ENCODE results near the gene CHST4. TPM values are rescaled to one million over a fixed set of nuclear protein-coding genes. Genes with fewer than 3 reads are reported as not detected.

The CHST4 gene
- total and polyA plus RNA-seq, 9 of the 15 experiments (the other 6 are each of a cell fraction or from before 2014, with no cell fraction given) = 0.07 TPM; not detected in 8

DNA sequence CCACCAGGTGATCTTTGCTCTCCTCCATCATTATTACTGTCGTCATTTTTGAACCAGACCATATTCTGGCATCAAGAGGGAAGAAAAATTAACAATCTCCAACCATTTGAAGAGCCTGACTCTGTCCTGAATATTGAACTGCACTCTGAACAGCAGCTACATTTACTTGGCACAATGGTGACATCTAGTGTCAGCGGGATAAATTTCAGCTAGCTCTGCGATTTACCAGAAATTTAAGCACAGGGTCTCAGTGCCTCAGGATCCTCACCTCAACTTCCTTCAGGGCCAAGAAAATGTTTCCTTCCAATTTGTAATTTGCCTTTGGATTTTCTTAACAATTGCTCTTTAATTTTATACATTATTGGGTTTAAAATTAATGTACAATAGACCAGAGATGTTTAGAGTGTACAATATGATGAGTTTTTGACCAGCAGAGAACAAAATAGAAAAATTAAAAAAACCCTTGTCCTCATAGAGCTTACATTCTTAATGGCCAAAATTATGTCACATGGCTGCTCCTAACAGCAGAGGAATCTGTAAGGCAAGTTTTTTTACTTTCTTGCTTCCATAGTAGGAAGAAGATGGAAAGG, 26.4 kb upstream of the CHST4 start (continued):
- TF ChIP-seq ZNF668 (CRISPR knock-in tag; IDR thresholded peaks at IDR 0.05) (no peak), ZZZ3 (IDR thresholded peaks at IDR 0.05) (no peak), RBBP5 (IDR thresholded peaks at IDR 0.05; ENCODE audit: borderline replicate concordance, insufficient read depth, low read length, poor library complexity, severe bottlenecking) (no peak), TOE1 (IDR thresholded peaks at IDR 0.05; ENCODE audit: borderline replicate concordance) (no peak), TOE1 (CRISPR knock-in tag; IDR thresholded peaks at IDR 0.05; ENCODE audit: borderline replicate concordance, low read depth) (no peak), RBM14 (IDR thresholded peaks at IDR 0.05; ENCODE audit: borderline replicate concordance, insufficient read depth, low read depth, low read length) (no peak), POLR2AphosphoS2 (IDR thresholded peaks at IDR 0.05; ENCODE audit: low read length) (no peak)
- TF ChIP-seq, protein P1, sequence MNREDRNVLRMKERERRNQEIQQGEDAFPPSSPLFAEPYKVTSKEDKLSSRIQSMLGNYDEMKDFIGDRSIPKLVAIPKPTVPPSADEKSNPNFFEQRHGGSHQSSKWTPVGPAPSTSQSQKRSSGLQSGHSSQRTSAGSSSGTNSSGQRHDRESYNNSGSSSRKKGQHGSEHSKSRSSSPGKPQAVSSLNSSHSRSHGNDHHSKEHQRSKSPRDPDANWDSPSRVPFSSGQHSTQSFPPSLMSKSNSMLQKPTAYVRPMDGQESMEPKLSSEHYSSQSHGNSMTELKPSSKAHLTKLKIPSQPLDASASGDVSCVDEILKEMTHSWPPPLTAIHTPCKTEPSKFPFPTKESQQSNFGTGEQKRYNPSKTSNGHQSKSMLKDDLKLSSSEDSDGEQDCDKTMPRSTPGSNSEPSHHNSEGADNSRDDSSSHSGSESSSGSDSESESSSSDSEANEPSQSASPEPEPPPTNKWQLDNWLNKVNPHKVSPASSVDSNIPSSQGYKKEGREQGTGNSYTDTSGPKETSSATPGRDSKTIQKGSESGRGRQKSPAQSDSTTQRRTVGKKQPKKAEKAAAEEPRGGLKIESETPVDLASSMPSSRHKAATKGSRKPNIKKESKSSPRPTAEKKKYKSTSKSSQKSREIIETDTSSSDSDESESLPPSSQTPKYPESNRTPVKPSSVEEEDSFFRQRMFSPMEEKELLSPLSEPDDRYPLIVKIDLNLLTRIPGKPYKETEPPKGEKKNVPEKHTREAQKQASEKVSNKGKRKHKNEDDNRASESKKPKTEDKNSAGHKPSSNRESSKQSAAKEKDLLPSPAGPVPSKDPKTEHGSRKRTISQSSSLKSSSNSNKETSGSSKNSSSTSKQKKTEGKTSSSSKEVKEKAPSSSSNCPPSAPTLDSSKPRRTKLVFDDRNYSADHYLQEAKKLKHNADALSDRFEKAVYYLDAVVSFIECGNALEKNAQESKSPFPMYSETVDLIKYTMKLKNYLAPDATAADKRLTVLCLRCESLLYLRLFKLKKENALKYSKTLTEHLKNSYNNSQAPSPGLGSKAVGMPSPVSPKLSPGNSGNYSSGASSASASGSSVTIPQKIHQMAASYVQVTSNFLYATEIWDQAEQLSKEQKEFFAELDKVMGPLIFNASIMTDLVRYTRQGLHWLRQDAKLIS (CRISPR knock-in tag; IDR thresholded peaks at IDR 0.05) = no peak
- TF ChIP-seq, protein P2, sequence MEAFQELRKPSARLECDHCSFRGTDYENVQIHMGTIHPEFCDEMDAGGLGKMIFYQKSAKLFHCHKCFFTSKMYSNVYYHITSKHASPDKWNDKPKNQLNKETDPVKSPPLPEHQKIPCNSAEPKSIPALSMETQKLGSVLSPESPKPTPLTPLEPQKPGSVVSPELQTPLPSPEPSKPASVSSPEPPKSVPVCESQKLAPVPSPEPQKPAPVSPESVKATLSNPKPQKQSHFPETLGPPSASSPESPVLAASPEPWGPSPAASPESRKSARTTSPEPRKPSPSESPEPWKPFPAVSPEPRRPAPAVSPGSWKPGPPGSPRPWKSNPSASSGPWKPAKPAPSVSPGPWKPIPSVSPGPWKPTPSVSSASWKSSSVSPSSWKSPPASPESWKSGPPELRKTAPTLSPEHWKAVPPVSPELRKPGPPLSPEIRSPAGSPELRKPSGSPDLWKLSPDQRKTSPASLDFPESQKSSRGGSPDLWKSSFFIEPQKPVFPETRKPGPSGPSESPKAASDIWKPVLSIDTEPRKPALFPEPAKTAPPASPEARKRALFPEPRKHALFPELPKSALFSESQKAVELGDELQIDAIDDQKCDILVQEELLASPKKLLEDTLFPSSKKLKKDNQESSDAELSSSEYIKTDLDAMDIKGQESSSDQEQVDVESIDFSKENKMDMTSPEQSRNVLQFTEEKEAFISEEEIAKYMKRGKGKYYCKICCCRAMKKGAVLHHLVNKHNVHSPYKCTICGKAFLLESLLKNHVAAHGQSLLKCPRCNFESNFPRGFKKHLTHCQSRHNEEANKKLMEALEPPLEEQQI (IDR thresholded peaks at IDR 0.05) = no peak

Measured in K562 (cell line).